A549 (cell line): ENCODE results near the gene TSFM.

Experiments
- CHD2 ChIP-seq: fragments of 150-350 bp; IDR thresholded peaks from 2 replicates; pipeline ENCODE4 v1.6.1; 2014; ENCODE audit warnings: low read length; ENCODE audit not compliant: partially characterized antibody
- EHMT2 ChIP-seq: fragments of 200-600 bp; sonication (generic); IDR thresholded peaks from 2 replicates; pipeline ENCODE4 v1.6.1; 2016; ENCODE audit warnings: antibody characterized with exemption, low read depth, mild to moderate bottlenecking, moderate library complexity
- EP300 ChIP-seq, 2 experiments: fragments of >200 bp; sonication (Bioruptor Twin); formaldehyde crosslinking; IDR thresholded peaks; 2 replicates in 1 of 2; 3 replicates in 1 of 2; pipeline ENCODE4 v1.6.1; 2016 to 2017
- MAFK ChIP-seq: fragments of 450-650 bp; IDR thresholded peaks from 2 replicates; pipeline ENCODE4 v1.6.1; 2014; ENCODE audit not compliant: partially characterized antibody
- MAZ ChIP-seq: fragments of 150-350 bp; IDR thresholded peaks from 2 replicates; pipeline ENCODE4 v1.6.1; 2014; ENCODE audit warnings: antibody characterized with exemption, low read depth, low read length, borderline replicate concordance
- NFE2L2 ChIP-seq: fragments of 150-350 bp; conservative IDR thresholded peaks from 2 replicates; pipeline ENCODE4 v1.6.1; 2014; ENCODE audit warnings: low read length
- POLR2A ChIP-seq: IDR thresholded peaks from 2 replicates; pipeline ENCODE4 v1.6.1; 2012; ENCODE audit warnings: mild to moderate bottlenecking, low read length
- TF ChIP-seq, protein P1 (sequence below): fragments of >200 bp; sonication (Bioruptor Twin); formaldehyde crosslinking; IDR thresholded peaks from 3 replicates; pipeline ENCODE4 v1.5.1; 2016
- TF ChIP-seq, protein P2 (sequence below): fragments of 200-600 bp; sonication (generic); IDR thresholded peaks from 2 replicates; pipeline ENCODE4 v1.6.1; 2016; ENCODE audit warnings: antibody characterized with exemption, mild to moderate bottlenecking, moderate library complexity

DNA sequence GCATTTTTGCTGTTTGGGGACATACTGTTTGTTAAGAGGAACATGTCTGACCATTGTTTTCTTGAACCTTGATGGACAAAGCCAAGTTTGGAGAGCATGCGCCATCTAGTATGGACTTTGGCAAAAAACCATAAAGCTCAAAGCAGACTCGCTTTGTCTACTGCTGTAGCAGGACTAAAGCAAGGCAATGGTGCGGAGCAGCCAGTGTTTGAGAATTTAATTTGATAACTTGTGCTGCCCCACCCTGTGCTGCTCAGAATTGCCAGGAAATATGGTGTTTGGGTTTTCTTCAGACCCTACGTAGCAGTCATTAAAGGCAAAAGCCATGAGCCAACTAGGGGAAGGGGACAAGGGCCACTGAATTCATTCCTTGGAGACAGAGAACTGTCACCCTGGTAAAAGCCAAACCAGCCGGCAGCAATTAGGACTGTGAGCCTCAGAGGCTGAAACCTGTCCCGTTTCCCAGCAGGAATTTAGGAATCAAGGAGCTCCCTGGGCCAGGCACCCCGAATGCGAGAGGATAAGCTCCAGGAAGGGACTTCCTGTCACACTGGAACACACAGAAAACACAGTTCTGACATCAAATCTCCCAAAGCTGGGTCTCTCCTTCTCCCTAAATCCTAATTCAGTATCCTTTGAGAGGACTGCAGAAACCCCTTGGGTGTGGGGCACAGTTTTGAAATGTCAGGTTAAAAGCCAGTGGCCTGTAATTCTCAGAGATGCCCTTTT lies 34.8 kb downstream of the TSFM start:
- TF ChIP-seq MAFK (no peak), POLR2A (no peak), CHD2 (no peak), EHMT2 (no peak), EP300 (IDR thresholded peaks at IDR 0.05) (no peak), MAZ (no peak), NFE2L2 (no peak)
- TF ChIP-seq, protein P1, sequence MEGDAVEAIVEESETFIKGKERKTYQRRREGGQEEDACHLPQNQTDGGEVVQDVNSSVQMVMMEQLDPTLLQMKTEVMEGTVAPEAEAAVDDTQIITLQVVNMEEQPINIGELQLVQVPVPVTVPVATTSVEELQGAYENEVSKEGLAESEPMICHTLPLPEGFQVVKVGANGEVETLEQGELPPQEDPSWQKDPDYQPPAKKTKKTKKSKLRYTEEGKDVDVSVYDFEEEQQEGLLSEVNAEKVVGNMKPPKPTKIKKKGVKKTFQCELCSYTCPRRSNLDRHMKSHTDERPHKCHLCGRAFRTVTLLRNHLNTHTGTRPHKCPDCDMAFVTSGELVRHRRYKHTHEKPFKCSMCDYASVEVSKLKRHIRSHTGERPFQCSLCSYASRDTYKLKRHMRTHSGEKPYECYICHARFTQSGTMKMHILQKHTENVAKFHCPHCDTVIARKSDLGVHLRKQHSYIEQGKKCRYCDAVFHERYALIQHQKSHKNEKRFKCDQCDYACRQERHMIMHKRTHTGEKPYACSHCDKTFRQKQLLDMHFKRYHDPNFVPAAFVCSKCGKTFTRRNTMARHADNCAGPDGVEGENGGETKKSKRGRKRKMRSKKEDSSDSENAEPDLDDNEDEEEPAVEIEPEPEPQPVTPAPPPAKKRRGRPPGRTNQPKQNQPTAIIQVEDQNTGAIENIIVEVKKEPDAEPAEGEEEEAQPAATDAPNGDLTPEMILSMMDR: no peak
- TF ChIP-seq, protein P2, sequence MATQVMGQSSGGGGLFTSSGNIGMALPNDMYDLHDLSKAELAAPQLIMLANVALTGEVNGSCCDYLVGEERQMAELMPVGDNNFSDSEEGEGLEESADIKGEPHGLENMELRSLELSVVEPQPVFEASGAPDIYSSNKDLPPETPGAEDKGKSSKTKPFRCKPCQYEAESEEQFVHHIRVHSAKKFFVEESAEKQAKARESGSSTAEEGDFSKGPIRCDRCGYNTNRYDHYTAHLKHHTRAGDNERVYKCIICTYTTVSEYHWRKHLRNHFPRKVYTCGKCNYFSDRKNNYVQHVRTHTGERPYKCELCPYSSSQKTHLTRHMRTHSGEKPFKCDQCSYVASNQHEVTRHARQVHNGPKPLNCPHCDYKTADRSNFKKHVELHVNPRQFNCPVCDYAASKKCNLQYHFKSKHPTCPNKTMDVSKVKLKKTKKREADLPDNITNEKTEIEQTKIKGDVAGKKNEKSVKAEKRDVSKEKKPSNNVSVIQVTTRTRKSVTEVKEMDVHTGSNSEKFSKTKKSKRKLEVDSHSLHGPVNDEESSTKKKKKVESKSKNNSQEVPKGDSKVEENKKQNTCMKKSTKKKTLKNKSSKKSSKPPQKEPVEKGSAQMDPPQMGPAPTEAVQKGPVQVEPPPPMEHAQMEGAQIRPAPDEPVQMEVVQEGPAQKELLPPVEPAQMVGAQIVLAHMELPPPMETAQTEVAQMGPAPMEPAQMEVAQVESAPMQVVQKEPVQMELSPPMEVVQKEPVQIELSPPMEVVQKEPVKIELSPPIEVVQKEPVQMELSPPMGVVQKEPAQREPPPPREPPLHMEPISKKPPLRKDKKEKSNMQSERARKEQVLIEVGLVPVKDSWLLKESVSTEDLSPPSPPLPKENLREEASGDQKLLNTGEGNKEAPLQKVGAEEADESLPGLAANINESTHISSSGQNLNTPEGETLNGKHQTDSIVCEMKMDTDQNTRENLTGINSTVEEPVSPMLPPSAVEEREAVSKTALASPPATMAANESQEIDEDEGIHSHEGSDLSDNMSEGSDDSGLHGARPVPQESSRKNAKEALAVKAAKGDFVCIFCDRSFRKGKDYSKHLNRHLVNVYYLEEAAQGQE: no peak
